Ovary (tissue), 9 donors: ENCODE measurements around the gene PKN2. TPM values are rescaled to one million over a fixed set of nuclear protein-coding genes. Genes with fewer than 3 reads are reported as not detected.
"Not testable (repeated sequence)": the region's sequence is repeated elsewhere in the genome, so short reads cannot be mapped to it uniquely, and the experiment has no call there.

Experiments
- DNase-seq, 5 donors: peaks; one replicate each; pipeline ENCODE4 v3.0.0-alpha.2; 2019 to 2020
- H3K27ac ChIP-seq, 2 donors: fragments of 200-600 bp; one replicate each; pipeline versions ENCODE4 v1.5.1 to v1.8.0; 2019 to 2022
- H3K27me3 ChIP-seq: fragments of 200-600 bp; one replicate; pipeline ENCODE4 v1.8.0; 2022
- H3K36me3 ChIP-seq: fragments of 200-600 bp; sonication (generic); one replicate; pipeline ENCODE4 v1.5.1; 2019
- H3K4me1 ChIP-seq: one replicate; pipeline ENCODE4 v1.8.1; 2013; ENCODE audit warnings: mild to moderate bottlenecking, moderate library complexity; ENCODE audit not compliant: insufficient read depth
- H3K4me3 ChIP-seq: fragments of 200-600 bp; sonication (generic); one replicate; pipeline ENCODE4 v1.5.1; 2017
- H3K9me3 ChIP-seq, 2 donors: fragments of 200-600 bp in 1 of 2; sonication (generic) in 1 of 2; one replicate each; pipeline versions ENCODE4 v1.5.1 to v1.8.1; 2013 to 2019; ENCODE audit warnings: mild to moderate bottlenecking in 1 of 2, moderate library complexity in 1 of 2
- CTCF ChIP-seq, 3 donors: fragments of 450-650 bp in 2 of 3; fragments of 200-600 bp in 1 of 3; IDR thresholded peaks; one replicate each; pipeline versions ENCODE4 v1.5.1 to v1.8.0; 2016 to 2022; ENCODE audit warnings: antibody characterized with exemption in 3 of 3, mild to moderate bottlenecking in 1 of 3
- EP300 ChIP-seq: sonication (generic); formaldehyde crosslinking; IDR thresholded peaks from one replicate; pipeline ENCODE4 v1.6.1; 2017; ENCODE audit warnings: antibody characterized with exemption
- POLR2A ChIP-seq: fragments of 450-650 bp; IDR thresholded peaks from one replicate; pipeline ENCODE4 v1.6.1; 2017; ENCODE audit warnings: antibody characterized with exemption, mild to moderate bottlenecking, moderate library complexity
- WGBS, 3 donors: extraction: QIAGEN DNeasy Blood & Tissue Kit in 1 of 3; methylation state at CpG; one replicate each; pipeline versions ENCODE4 v1.1.5 to v1.1.7; 2013 to 2017; 5-methylcytosine and 5-hydroxymethylcytosine counted together
- intact Hi-C, 4 donors: fragments of 100-400 bp; cut with DNase I; formaldehyde crosslinking; loops; one replicate each; pipeline versions ENCODE4 v1.11.0 to v1.15.1; 2022 to 2023
- polyA plus RNA-seq, 2 donors: library from polyadenylated mRNA; stranded (reverse); fragments of 200-250 nt in 1 of 2; fragments of 350-450 nt in 1 of 2; fragmentation: Illumina TruSeq in 1 of 2; extraction: RNeasy Lipid Tissue Mini Kit (QIAGEN cat#74804) in 1 of 2; gene quantifications; one replicate each; pipeline ENCODE4 v1.2.3, GENCODE V29; 2013 to 2014
- total RNA-seq, 7 donors: library from RNA; depleted of rRNA in 2 of 7; stranded (reverse); fragments of >200 nt in 2 of 7; fragmentation: NEBNext Ultra II Directional in 3 of 7; extraction: Animal tissue kit (Norgen Biotek cat#: 25700) in 3 of 7; gene quantifications; one replicate each; pipeline versions ENCODE4 v1.1.0 to v1.2.4, GENCODE V29; 2016 to 2023
- donor health status: DM: no; HTN: no; CAD: no; lungs with moderate emphysema.
- donor health status: DM: no; HTN: no; CAD: no.
- donor health status: Bipolar disorder and iron deficiency.
- donor health status: DM: yes; HTN: yes; CAD: no.
- donor health status: DM: no; HTN: no; CAD: no.
- donor health status: DM: yes; HTN: yes; CAD: no.

PKN2 gene
- total and polyA plus RNA-seq, 9 donors, result 17.8 to 58.9 (median 48.6) TPM

- H3K36me3 ChIP-seq, result no peaks in the 10 kb centered on the region
- intact Hi-C loops, result no loop called here
- H3K9me3 ChIP-seq, result no peaks in the 10 kb centered on the region
- peaks cover 3% of the 10 kb centered on the region for H3K4me1 ChIP-seq
- WGBS, 3 donors, result 74 to 84% (median 78%) methylated on average over 5 of the region's 5 CpGs
- no peak for DNase-seq
- H3K4me3 ChIP-seq, result no peak overlapping the region
- H3K27ac ChIP-seq, result no peak overlapping the region
- H3K27me3 ChIP-seq, result no peaks in the 10 kb centered on the region
- no peak for TF ChIP-seq CTCF (IDR thresholded peaks at IDR 0.05)
- TF ChIP-seq EP300, result no peak
- TF ChIP-seq POLR2A, result no peak
Observed at GRCh38 chr1:88700425-88701013, 16.4 kb downstream of the PKN2 start.

- H3K27ac ChIP-seq, result peak overlapping the region; percentile 28 to 53
- peaks cover 2% of the 10 kb centered on the region for H3K4me1 ChIP-seq
- H3K9me3 ChIP-seq, result no peaks in the 10 kb centered on the region
- H3K27me3 ChIP-seq, result no peaks in the 10 kb centered on the region
- H3K36me3 ChIP-seq, result no peaks in the 10 kb centered on the region
- DNase-seq, result no peak
- no peak for TF ChIP-seq EP300
- no peak for TF ChIP-seq CTCF (IDR thresholded peaks at IDR 0.05)
- TF ChIP-seq POLR2A, result no peak
- H3K4me3 ChIP-seq, result no peak overlapping the region
- 5 to 22% (median 10%) methylated on average over 2 of the region's 2 CpGs for WGBS, 3 donors
- intact Hi-C loops, result no loop called here
Observed at GRCh38 chr1:88701275-88701674, 17.2 kb downstream of the PKN2 start.

DNA sequence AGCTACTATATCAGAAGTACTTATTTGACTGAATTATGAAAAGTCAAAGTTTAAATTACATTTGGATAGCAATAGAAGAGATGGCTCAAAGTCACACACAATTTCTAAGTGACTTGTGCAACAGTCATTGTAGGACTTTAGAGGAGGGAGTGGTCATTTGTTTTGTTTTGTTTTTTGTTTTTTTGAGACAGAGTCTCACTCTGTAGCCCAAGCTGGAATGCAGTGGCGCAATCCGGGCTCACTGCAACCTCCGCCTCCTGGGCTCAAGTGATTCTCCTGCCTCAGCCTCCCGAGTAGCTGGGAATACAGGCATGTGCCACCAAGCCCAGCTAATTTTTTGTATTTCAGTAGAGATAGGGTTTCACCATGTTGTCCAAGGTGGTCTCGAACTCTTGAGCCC is 17.7 kb downstream of the PKN2 start:
- H3K36me3 ChIP-seq, H3K4me3 ChIP-seq, H3K4me1 ChIP-seq, H3K27me3 ChIP-seq, H3K9me3 ChIP-seq, intact Hi-C loops, DNase-seq: not testable (repeated sequence)
- H3K27ac ChIP-seq, result peak overlapping the region in 1 of 2 donors; percentile 53
- WGBS, 3 donors, result 39 to 62% (median 51%) methylated on average over 5 of the region's 5 CpGs

GRCh38 chr1:88708011-88708410 is 23.9 kb downstream of the PKN2 start:
- Histone ChIP-seq H3K36me3 (no peaks in the 10 kb centered on the region), H3K4me1 (no peaks in the 10 kb centered on the region), H3K9me3 (no peaks in the 10 kb centered on the region), H3K4me3 (no peak overlapping the region), H3K27me3 (no peaks in the 10 kb centered on the region), H3K27ac (no peak overlapping the region)
- WGBS, 3 donors, result 93 to 94% (median 93%) methylated on average over 2 of the region's 2 CpGs
- no peak for TF ChIP-seq EP300
- no peak for TF ChIP-seq CTCF (IDR thresholded peaks at IDR 0.05)
- TF ChIP-seq POLR2A, result no peak
- DNase-seq, result no peak
- intact Hi-C loops, result no loop called here

DNA sequence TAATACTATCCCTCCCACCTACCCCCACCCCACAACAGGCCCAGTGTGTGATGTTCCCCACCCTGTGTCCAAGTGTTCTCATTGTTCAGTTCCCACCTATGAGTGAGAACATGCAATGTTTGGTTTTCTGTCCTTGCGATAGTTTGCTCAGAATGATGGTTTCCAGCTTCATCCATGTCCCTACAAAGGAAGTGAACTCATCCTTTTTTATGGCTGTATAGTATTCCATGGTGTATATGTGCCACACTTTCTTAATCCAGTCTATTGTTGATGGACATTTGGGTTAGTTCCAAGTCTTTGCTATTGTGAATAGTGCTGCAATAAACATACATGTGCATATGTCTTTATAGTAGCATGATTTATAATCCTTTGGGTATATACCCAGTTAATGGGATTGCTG is 28.8 kb downstream of the PKN2 start:
- H3K36me3 ChIP-seq, H3K9me3 ChIP-seq, H3K27ac ChIP-seq, H3K27me3 ChIP-seq, H3K4me3 ChIP-seq, intact Hi-C loops, H3K4me1 ChIP-seq, DNase-seq: not testable (repeated sequence)
- WGBS, 3 donors, result 96 to 100% (median 97%) methylated on average over 1 of the region's 1 CpG

DNA sequence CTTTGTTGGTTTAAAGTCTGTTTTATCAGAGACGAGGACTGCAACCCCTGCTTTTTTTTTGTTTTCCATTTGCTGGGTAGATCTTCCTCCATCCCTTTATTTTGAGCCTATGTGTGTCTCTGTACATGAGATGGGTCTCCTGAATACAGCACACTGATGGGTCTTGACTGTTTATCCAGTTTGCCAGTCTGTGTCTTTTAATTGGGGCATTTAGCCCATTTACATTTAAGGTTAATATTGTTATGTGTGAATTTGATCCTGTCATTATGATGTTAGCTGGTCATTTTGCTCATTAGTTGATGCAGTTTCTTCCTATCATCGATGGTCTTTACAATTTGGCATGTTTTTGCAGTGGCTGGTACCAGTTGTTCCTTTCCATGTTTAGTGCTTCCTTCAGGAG is 32.5 kb downstream of the PKN2 start:
- H3K4me1 ChIP-seq, H3K27me3 ChIP-seq, H3K9me3 ChIP-seq, DNase-seq, H3K4me3 ChIP-seq, intact Hi-C loops, H3K36me3 ChIP-seq, H3K27ac ChIP-seq: not testable (repeated sequence)
- 93 to 95% (median 94%) methylated on average over 2 of the region's 2 CpGs for WGBS, 3 donors
